ENCODE measurements around the gene CDKL2.
"Not testable (repeated sequence)": the region's sequence is repeated elsewhere in the genome, so short reads cannot be mapped to it uniquely, and the experiment has no call there.

CDKL2 gene

GRCh38 chr4:75547647-75548387, 82.5 kb downstream of the CDKL2 start:
- DNase-seq: no peak

- DNase-seq: no peak
Observed at GRCh38 chr4:75545526-75545925, 84.8 kb downstream of the CDKL2 start.

GRCh38 chr4:75544870-75545269, 85.5 kb downstream of the CDKL2 start:
- DNase-seq: no peak

- DNase-seq: not testable (repeated sequence)
Observed at GRCh38 chr4:75544220-75544619, 86.1 kb downstream of the CDKL2 start.

- DNase-seq: no peak
Observed at GRCh38 chr4:75542824-75543223, 87.5 kb downstream of the CDKL2 start.

- DNase-seq: not testable (repeated sequence)
Observed at GRCh38 chr4:75537308-75537707, 93.0 kb downstream of the CDKL2 start.

GRCh38 chr4:75533926-75534325, 96.4 kb downstream of the CDKL2 start:
- not testable (repeated sequence) for DNase-seq

GRCh38 chr4:75533339-75533887, 96.9 kb downstream of the CDKL2 start:
- not testable (repeated sequence) for DNase-seq

- not testable (repeated sequence) for DNase-seq
Observed at GRCh38 chr4:75531536-75532143, 98.7 kb downstream of the CDKL2 start.

- DNase-seq: no peak
Observed at GRCh38 chr4:75530556-75531322, 99.6 kb downstream of the CDKL2 start.
